ENCODE data around the gene COL4A1. TPM values are rescaled to one million over a fixed set of nuclear protein-coding genes. Genes with fewer than 3 reads are reported as not detected.

The COL4A1 gene
- polyA plus RNA-seq, 1 donor (not counting 4 experiments of a cell fraction or from before 2014, with no cell fraction given) = 22.3 TPM

GRCh38 chr13:110206185-110206584 is 100.8 kb downstream of the COL4A1 start:
- Histone ChIP-seq H3K9ac (ENCODE audit: control insufficient read depth, extremely low read depth, insufficient read depth, low read length) (no peak overlapping the region), H3K27ac (ENCODE audit: control insufficient read depth, insufficient read depth, low read length) (no peak overlapping the region), H4K20me1 (ENCODE audit: control insufficient read depth, extremely low read depth, insufficient read depth, low read length) (no peaks in the 10 kb centered on the region), H3K36me3 (ENCODE audit: control insufficient read depth in 2 of 2, extremely low read depth in 1 of 2, insufficient read depth in 2 of 2, low read length in 2 of 2) (peaks cover 5 to 9% of the 10 kb centered on the region in 2 experiments), H3K4me3 (ENCODE audit: control insufficient read depth in 2 of 3, extremely low read depth in 1 of 3, insufficient read depth in 2 of 3, low read depth in 1 of 3, low read length in 3 of 3) (no peak overlapping the region), H3K9me3 (ENCODE audit: control insufficient read depth, low read depth, low read length) (no peaks in the 10 kb centered on the region), H3K27me3 (ENCODE audit: control insufficient read depth, extremely low read depth, insufficient read depth, low read length) (no peaks in the 10 kb centered on the region), H3K4me1 (ENCODE audit: control insufficient read depth, extremely low read depth, insufficient read depth, low read length) (no peaks in the 10 kb centered on the region), H3K79me2 (ENCODE audit: control insufficient read depth, insufficient read depth, low read length) (no peaks in the 10 kb centered on the region), H3K4me2 (ENCODE audit: control insufficient read depth, extremely low read depth, insufficient read depth, low read depth, low read length) (no peak overlapping the region), H2AFZ (ENCODE audit: control insufficient read depth, low read length) (no peak overlapping the region), H3K9me1 (ENCODE audit: control insufficient read depth, extremely low read depth, insufficient read depth, low read length) (no peaks in the 10 kb centered on the region)
- FAIRE-seq (no peak), DNase-seq (ENCODE audit: low read depth, low spot score) (no peak)
- dilution Hi-C loops (cut with MboI; ENCODE audit: extremely low pct_ligation_motif_present, low sequenced_read_pairs) = no loop called here
- TF ChIP-seq CTCF (optimal IDR thresholded peaks at IDR 0.05 in 1 of 3, IDR thresholded peaks at IDR 0.05 in 1 of 3, conservative IDR thresholded peaks at IDR 0.05 in 1 of 3; ENCODE audit: extremely low read depth in 1 of 3, insufficient read depth in 2 of 3, low read length in 3 of 3) (no peak), EZH2 (IDR thresholded peaks at IDR 0.05; ENCODE audit: low read length) (no peak)

- Histone ChIP-seq H3K36me3 (ENCODE audit: control insufficient read depth in 2 of 2, extremely low read depth in 1 of 2, insufficient read depth in 2 of 2, low read length in 2 of 2) (peaks cover 3 to 5% of the 10 kb centered on the region in 2 experiments), H3K9ac (ENCODE audit: control insufficient read depth, extremely low read depth, insufficient read depth, low read length) (no peak overlapping the region), H3K4me2 (ENCODE audit: control insufficient read depth, extremely low read depth, insufficient read depth, low read depth, low read length) (no peak overlapping the region), H3K27me3 (ENCODE audit: control insufficient read depth, extremely low read depth, insufficient read depth, low read length) (no peaks in the 10 kb centered on the region), H4K20me1 (ENCODE audit: control insufficient read depth, extremely low read depth, insufficient read depth, low read length) (no peaks in the 10 kb centered on the region), H3K4me3 (ENCODE audit: control insufficient read depth in 2 of 3, extremely low read depth in 1 of 3, insufficient read depth in 2 of 3, low read depth in 1 of 3, low read length in 3 of 3) (no peak overlapping the region), H3K9me1 (ENCODE audit: control insufficient read depth, extremely low read depth, insufficient read depth, low read length) (no peaks in the 10 kb centered on the region), H2AFZ (ENCODE audit: control insufficient read depth, low read length) (no peak overlapping the region), H3K9me3 (ENCODE audit: control insufficient read depth, low read depth, low read length) (no peaks in the 10 kb centered on the region), H3K4me1 (ENCODE audit: control insufficient read depth, extremely low read depth, insufficient read depth, low read length) (no peaks in the 10 kb centered on the region), H3K79me2 (ENCODE audit: control insufficient read depth, insufficient read depth, low read length) (no peaks in the 10 kb centered on the region), H3K27ac (ENCODE audit: control insufficient read depth, insufficient read depth, low read length) (no peak overlapping the region)
- no peak for DNase-seq (ENCODE audit: low read depth, low spot score)
- TF ChIP-seq CTCF (optimal IDR thresholded peaks at IDR 0.05 in 1 of 3, IDR thresholded peaks at IDR 0.05 in 1 of 3, conservative IDR thresholded peaks at IDR 0.05 in 1 of 3; ENCODE audit: extremely low read depth in 1 of 3, insufficient read depth in 2 of 3, low read length in 3 of 3) (no peak), EZH2 (IDR thresholded peaks at IDR 0.05; ENCODE audit: low read length) (no peak)
- FAIRE-seq = no peak
- dilution Hi-C loops (cut with MboI; ENCODE audit: extremely low pct_ligation_motif_present, low sequenced_read_pairs) = no loop called here
Observed at GRCh38 chr13:110201114-110201513, 105.8 kb downstream of the COL4A1 start.

Data from keratinocyte (primary cell).